ACC112 (cell line): Measurements from ENCODE around the gene MAML3.
A peak's percentile ranks its signal among the peaks of the same experiment; 100 is the strongest.

Source experiments
- H2AFZ ChIP-seq: fragments of 200-600 bp; sonication (generic); one replicate; pipeline ENCODE4 v1.6.0; 2017; ENCODE audit warnings: antibody characterized with exemption, low read length; ENCODE audit not compliant: unreplicated experiment
- H3K27ac ChIP-seq: fragments of 200-600 bp; sonication (generic); 2 replicates; pipeline ENCODE4 v1.5.1; 2014; ENCODE audit warnings: low read depth, mild to moderate bottlenecking, antibody characterized with exemption, low read length, moderate library complexity
- H3K27me3 ChIP-seq: fragments of 200-600 bp; sonication (generic); 2 replicates; pipeline ENCODE4 v1.6.1; 2014; ENCODE audit warnings: mild to moderate bottlenecking, antibody characterized with exemption, low read length, moderate library complexity, mixed read lengths; ENCODE audit not compliant: insufficient read depth
- H3K36me3 ChIP-seq: fragments of 200-600 bp; sonication (generic); 2 replicates; pipeline ENCODE4 v1.6.1; 2016; ENCODE audit warnings: mild to moderate bottlenecking, antibody characterized with exemption, low read length, moderate library complexity, mixed read lengths; ENCODE audit not compliant: insufficient read depth
- H3K4me1 ChIP-seq: fragments of 200-600 bp; sonication (generic); one replicate; pipeline ENCODE4 v1.6.1; 2016; ENCODE audit warnings: low read length, mixed read lengths; ENCODE audit not compliant: insufficient read depth, unreplicated experiment, control insufficient read depth
- H3K4me3 ChIP-seq: fragments of 200-600 bp; sonication (generic); 2 replicates; pipeline ENCODE4 v1.5.1; 2014; ENCODE audit warnings: mild to moderate bottlenecking, low read depth, low read length
- H3K79me2 ChIP-seq: fragments of 200-600 bp; sonication (generic); one replicate; pipeline ENCODE4 v1.6.0; 2016; ENCODE audit warnings: low read length; ENCODE audit not compliant: control insufficient read depth, unreplicated experiment, insufficient read depth

The MAML3 gene

DNA sequence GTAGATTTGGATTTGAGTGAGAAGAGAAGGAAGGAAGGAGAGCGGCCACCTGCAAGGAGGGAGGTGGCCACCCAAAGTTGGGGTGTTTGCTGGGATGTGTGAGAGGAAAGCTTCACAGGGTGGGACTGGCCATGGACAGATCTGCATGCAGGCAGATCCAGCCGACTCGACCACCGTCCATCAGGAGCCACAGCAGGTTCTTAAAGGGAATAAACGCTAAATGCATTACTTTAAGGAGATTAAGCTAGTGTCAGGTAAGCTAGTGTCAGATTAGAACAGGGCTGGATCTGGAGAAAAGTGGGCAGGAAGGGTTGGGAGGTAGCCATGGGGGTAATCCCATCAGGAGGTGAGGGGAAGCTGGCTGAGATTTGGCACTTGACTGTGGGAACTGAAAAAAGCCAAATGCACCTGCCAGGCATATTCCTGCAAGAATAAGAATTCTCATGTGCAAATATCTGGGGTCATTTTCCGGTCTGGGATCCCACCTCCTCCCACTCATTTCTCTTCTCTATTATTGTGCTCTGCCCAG, 408.8 kb downstream of the MAML3 start:
- Histone ChIP-seq H3K4me1 (peaks cover 8% of the 10 kb centered on the region), H3K27ac (no peak overlapping the region)

DNA sequence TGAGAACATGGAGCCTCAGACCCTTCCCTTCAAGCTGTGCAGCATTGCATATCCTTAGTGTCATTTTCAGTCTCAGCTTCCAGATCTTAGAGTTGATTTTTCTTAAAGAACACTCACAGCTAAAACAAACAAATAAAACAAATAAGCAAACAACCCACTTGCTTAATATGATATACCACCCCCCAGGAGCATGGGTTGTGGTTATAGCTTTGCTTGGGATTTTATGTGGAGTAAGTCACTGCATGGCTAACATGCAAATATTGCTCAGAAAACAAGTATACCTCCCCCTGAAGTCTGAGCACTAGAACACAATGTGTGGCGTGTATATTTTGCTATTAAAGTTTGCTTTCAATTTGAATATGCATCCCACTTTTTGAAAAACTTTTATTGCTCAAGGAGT, 409.8 kb downstream of the MAML3 start:
- Histone ChIP-seq H3K79me2 (no peaks in the 10 kb centered on the region), H3K27ac (no peak overlapping the region), H3K4me3 (no peak overlapping the region)

More for the DNA sequence above, 408.8 kb downstream of the MAML3 start:
- no peaks in the 10 kb centered on the region for H3K36me3 ChIP-seq
- H2AFZ ChIP-seq: no peak overlapping the region
- no peaks in the 10 kb centered on the region for H3K79me2 ChIP-seq
- no peak overlapping the region for H3K4me3 ChIP-seq
- peaks cover 3% of the 10 kb centered on the region; the same call in 1 of the 2 replicates for H3K27me3 ChIP-seq

DNA sequence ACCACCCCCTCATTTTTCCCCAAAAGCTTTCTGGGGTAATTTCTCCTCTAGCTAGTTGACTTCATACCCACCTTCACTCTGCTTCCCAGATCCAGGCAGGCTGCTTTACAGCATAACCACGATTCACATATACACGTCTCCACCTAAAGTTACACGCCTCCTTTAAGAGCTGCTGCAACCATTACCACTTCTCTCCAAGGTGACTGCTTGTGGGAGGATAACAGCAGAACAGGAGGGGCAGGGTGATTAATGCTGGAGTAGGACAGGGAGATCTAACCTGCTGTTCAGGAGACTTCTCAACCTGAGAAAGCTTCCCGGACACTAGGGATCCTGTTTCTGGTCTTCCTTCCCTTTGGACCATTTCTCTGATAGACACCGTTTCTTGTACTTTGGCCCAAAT, 411.0 kb downstream of the MAML3 start:
- Histone ChIP-seq H2AFZ (no peak overlapping the region), H3K4me3 (no peak overlapping the region), H3K36me3 (no peaks in the 10 kb centered on the region), H3K27ac (no peak overlapping the region), H3K27me3 (peaks cover 3% of the 10 kb centered on the region; the same call in 1 of the 2 replicates), H3K4me1 (peaks cover 12% of the 10 kb centered on the region), H3K79me2 (no peaks in the 10 kb centered on the region)

More for the DNA sequence above, 409.8 kb downstream of the MAML3 start:
- peaks cover 12% of the 10 kb centered on the region for H3K4me1 ChIP-seq
- H2AFZ ChIP-seq: no peak overlapping the region
- H3K36me3 ChIP-seq: no peaks in the 10 kb centered on the region
- H3K27me3 ChIP-seq: peaks cover 3% of the 10 kb centered on the region; the same call in 1 of the 2 replicates

DNA sequence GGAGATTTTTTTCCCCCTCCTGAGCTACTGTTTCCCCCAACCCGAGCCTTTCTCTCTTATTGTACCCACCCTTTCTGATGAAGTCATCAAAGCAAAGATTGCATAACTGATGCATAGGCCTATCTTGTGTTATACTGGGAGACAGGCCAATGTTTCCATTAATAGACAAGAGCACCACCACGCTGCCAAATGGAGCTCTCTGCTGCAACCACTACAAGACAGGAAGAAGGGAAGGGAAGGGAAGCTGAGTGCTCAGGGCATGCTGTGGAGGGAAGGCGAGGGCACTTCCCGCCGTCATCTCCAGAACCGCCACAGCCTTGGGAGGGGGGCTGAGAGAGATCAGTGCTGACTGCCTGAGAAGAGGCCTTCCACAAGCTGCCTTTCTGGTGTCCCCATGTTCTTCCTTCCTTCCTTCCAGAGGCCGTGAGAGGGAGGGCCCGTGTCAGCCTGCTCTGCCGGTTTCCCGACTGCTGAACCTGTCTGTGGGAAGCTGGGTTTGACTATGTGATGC, 413.4 kb downstream of the MAML3 start:
- H3K4me3 ChIP-seq: no peak overlapping the region
- no peaks in the 10 kb centered on the region for H3K79me2 ChIP-seq
- H3K4me1 ChIP-seq: peaks cover 12% of the 10 kb centered on the region
- H3K27ac ChIP-seq: no peak overlapping the region
- peak overlapping the region; percentile 78 for H2AFZ ChIP-seq
- no peaks in the 10 kb centered on the region; the same call in 1 of the 2 replicates for H3K27me3 ChIP-seq
- H3K36me3 ChIP-seq: no peaks in the 10 kb centered on the region

DNA sequence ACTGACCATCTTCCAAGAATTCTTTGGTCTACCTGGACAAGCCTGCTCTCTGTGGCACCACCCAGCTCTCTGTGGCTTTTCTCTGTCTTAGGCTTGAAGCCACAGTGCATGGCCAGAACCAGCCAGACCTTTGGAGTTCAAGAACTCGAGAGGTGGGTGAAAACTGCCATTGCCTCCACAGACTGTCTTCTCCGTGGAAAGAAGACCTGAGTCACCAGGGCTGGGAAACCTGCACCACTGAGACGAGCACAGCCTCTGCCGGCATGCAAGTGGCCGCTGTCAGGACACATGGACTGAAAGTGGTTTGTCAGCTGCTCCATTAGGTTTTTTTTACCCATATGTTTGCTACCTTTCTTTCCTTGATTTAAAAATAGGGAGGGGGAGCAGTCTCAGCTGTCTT, 413.9 kb downstream of the MAML3 start:
- Histone ChIP-seq H3K4me3 (no peak overlapping the region), H3K27ac (no peak overlapping the region), H2AFZ (no peak overlapping the region), H3K27me3 (no peaks in the 10 kb centered on the region; the same call in 1 of the 2 replicates), H3K4me1 (peaks cover 12% of the 10 kb centered on the region), H3K79me2 (no peaks in the 10 kb centered on the region), H3K36me3 (no peaks in the 10 kb centered on the region)

GRCh38 chr4:139738846-139739613, 415.0 kb downstream of the MAML3 start:
- Histone ChIP-seq H3K27ac (no peak overlapping the region), H3K79me2 (no peaks in the 10 kb centered on the region), H3K4me1 (peaks cover 12% of the 10 kb centered on the region), H3K4me3 (no peak overlapping the region), H3K36me3 (no peaks in the 10 kb centered on the region), H3K27me3 (no peaks in the 10 kb centered on the region), H2AFZ (no peak overlapping the region)

DNA sequence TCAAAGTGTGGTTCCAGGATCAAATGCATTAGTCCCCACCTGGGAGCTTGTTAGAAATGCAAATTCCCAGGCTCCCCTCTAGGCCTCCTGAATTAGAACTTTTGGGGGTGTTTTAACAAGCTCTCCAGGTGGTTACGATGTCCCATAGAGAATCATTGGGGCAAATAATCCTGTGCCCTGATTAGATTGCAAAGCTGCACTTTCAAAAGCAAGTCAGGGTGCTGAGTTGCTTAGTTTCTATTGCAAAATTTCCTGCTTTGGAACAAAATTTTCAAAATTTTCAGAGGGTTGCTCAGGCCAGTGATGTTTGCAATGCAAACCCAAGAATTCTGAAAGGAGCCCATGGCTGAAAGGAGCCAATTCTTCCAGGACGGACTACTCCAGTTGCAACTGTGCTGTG, 417.3 kb downstream of the MAML3 start:
- Histone ChIP-seq H3K36me3 (no peaks in the 10 kb centered on the region), H3K27me3 (no peaks in the 10 kb centered on the region), H3K4me1 (peaks cover 15% of the 10 kb centered on the region), H3K79me2 (no peaks in the 10 kb centered on the region), H3K4me3 (no peak overlapping the region), H2AFZ (no peak overlapping the region), H3K27ac (no peak overlapping the region)

- Histone ChIP-seq H3K27me3 (no peaks in the 10 kb centered on the region), H3K79me2 (no peaks in the 10 kb centered on the region), H3K27ac (no peak overlapping the region), H3K36me3 (no peaks in the 10 kb centered on the region), H3K4me3 (no peak overlapping the region), H2AFZ (no peak overlapping the region), H3K4me1 (peaks cover 15% of the 10 kb centered on the region)
Measured at GRCh38 chr4:139736274-139736660, 417.7 kb downstream of the MAML3 start.

DNA sequence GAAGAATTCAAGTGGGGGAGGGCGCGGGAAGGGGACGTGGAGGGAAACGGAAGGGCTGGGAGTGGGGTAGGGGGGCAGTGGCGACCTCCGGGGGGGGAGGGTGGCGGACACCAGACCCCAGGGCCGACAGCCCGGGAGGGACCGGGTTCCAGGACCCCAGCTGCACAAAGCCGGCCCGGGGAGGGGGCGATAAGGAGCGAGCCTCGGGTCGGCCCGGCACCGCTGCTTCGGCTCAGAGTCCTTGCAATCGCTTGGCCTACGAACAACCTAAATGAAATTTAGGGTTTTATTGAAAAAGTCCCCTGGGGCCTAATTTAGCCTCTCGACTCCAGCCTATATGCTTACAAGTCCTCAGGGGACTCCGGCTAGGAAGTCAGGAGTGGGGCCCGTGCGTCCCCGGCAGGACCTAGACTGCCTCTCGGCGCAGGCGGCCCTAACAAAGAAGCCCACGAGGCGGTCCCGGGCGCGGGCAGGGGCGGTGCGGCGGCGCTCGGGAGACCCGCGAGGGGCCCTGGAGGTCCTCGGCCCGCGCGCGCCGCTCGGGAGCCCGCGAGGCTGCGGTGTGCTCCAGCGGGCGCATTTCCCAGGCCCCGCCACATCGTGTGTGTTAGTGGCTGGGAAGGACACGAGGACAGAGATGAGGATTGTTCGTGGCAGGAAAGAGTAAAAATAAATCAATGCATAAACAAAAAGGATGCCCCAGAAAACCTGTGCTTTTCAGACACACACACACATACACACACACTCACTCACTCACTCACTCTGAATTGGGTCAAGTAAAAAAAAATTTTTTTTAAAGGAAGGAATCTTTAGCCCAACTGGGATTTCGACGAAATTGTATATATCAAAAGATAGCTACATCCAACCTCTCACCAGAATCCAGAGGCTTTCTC, 418.4 kb downstream of the MAML3 start:
- Histone ChIP-seq H3K79me2 (no peaks in the 10 kb centered on the region), H3K27ac (no peak overlapping the region), H2AFZ (peak overlapping the region; percentile 70), H3K27me3 (no peaks in the 10 kb centered on the region), H3K4me1 (peaks cover 11% of the 10 kb centered on the region), H3K4me3 (peak overlapping the region; percentile 77), H3K36me3 (no peaks in the 10 kb centered on the region)

GRCh38 chr4:139734875-139735380, 419.1 kb downstream of the MAML3 start:
- Histone ChIP-seq H3K4me3 (peak overlapping the region; percentile 77), H3K79me2 (no peaks in the 10 kb centered on the region), H3K27ac (no peak overlapping the region), H3K27me3 (no peaks in the 10 kb centered on the region), H3K4me1 (peaks cover 4% of the 10 kb centered on the region), H2AFZ (peak overlapping the region; percentile 64), H3K36me3 (no peaks in the 10 kb centered on the region)
